ENCODE data around the gene TMEM185A. TPM values are rescaled to one million over a fixed set of nuclear protein-coding genes. Genes with fewer than 3 reads are reported as not detected.
A peak's percentile ranks its signal among the peaks of the same experiment; 100 is the strongest.
"Not testable (repeated sequence)": the region's sequence is repeated elsewhere in the genome, so short reads cannot be mapped to it uniquely, and the experiment has no call there.

TMEM185A gene
- total RNA-seq, 1 donor from 2014 or later = 15.5 TPM

- DNase-seq (ENCODE audit: extremely low spot score in 2 of 2); H3K9me3 ChIP-seq; intact Hi-C loops (cut with DNase I); H3K27ac ChIP-seq; H3K27me3 ChIP-seq; H3K36me3 ChIP-seq; H3K4me3 ChIP-seq; H3K4me1 ChIP-seq: not testable (repeated sequence)
These were observed 44.2 kb downstream of the TMEM185A start, which contains the start of gene MAGEA9B for GRCh38 chrX:149587359-149587758. Gene MAGEA9B, minus strand, starts transcription at chrX:149587459. Its CDS starts 4,280 bp downstream, at chrX:149583179.

GRCh38 chrX:149585631-149586030, 46.0 kb downstream of the TMEM185A start:
- intact Hi-C loops (cut with DNase I); H3K4me3 ChIP-seq; DNase-seq (ENCODE audit: extremely low spot score in 2 of 2); H3K27me3 ChIP-seq; H3K36me3 ChIP-seq; H3K27ac ChIP-seq; H3K4me1 ChIP-seq; H3K9me3 ChIP-seq: not testable (repeated sequence)

GRCh38 chrX:149573456-149573855, 58.1 kb downstream of the TMEM185A start:
- DNase-seq (ENCODE audit: extremely low spot score in 2 of 2); H3K36me3 ChIP-seq; H3K27me3 ChIP-seq; H3K27ac ChIP-seq; H3K4me1 ChIP-seq; intact Hi-C loops (cut with DNase I); H3K9me3 ChIP-seq; H3K4me3 ChIP-seq: not testable (repeated sequence)

- Histone ChIP-seq H3K9me3 (no peaks in the 10 kb centered on the region), H3K4me1 (no peaks in the 10 kb centered on the region), H3K36me3 (no peaks in the 10 kb centered on the region), H3K4me3 (no peak overlapping the region), H3K27me3 (no peaks in the 10 kb centered on the region), H3K27ac (no peak overlapping the region)
- no peak for DNase-seq (ENCODE audit: extremely low spot score in 2 of 2)
- TF ChIP-seq POLR2A (IDR thresholded peaks at IDR 0.05) = no peak
- no peak for TF ChIP-seq POLR2AphosphoS5 (IDR thresholded peaks at IDR 0.05; ENCODE audit: insufficient read depth in 1 of 2, low read depth in 1 of 2)
- no peak for TF ChIP-seq CTCF (IDR thresholded peaks at IDR 0.05)
- intact Hi-C loops (cut with DNase I) = no loop called here
These were observed 58.8 kb downstream of the TMEM185A start for GRCh38 chrX:149572743-149573142.

- no peak overlapping the region for H3K4me3 ChIP-seq
- H3K36me3 ChIP-seq = no peaks in the 10 kb centered on the region
- H3K9me3 ChIP-seq = no peaks in the 10 kb centered on the region
- H3K27ac ChIP-seq = no peak overlapping the region
- no peak for TF ChIP-seq POLR2AphosphoS5 (IDR thresholded peaks at IDR 0.05; ENCODE audit: insufficient read depth in 1 of 2, low read depth in 1 of 2)
- TF ChIP-seq CTCF (IDR thresholded peaks at IDR 0.05) = no peak
- TF ChIP-seq POLR2A (IDR thresholded peaks at IDR 0.05) = no peak
- intact Hi-C loops (cut with DNase I) = no loop called here
- no peaks in the 10 kb centered on the region for H3K4me1 ChIP-seq
- H3K27me3 ChIP-seq = no peaks in the 10 kb centered on the region
- DNase-seq (ENCODE audit: extremely low spot score in 2 of 2) = no peak
These were observed 59.8 kb downstream of the TMEM185A start for GRCh38 chrX:149571770-149572169.

GRCh38 chrX:149570668-149571067, 60.9 kb downstream of the TMEM185A start:
- H3K36me3 ChIP-seq = no peaks in the 10 kb centered on the region
- no peaks in the 10 kb centered on the region for H3K4me1 ChIP-seq
- H3K4me3 ChIP-seq = no peak overlapping the region
- no peaks in the 10 kb centered on the region for H3K9me3 ChIP-seq
- intact Hi-C loops (cut with DNase I) = no loop called here
- H3K27ac ChIP-seq = no peak overlapping the region
- no peaks in the 10 kb centered on the region for H3K27me3 ChIP-seq
- TF ChIP-seq POLR2A (IDR thresholded peaks at IDR 0.05) = no peak
- DNase-seq (ENCODE audit: extremely low spot score in 2 of 2) = no peak

DNA sequence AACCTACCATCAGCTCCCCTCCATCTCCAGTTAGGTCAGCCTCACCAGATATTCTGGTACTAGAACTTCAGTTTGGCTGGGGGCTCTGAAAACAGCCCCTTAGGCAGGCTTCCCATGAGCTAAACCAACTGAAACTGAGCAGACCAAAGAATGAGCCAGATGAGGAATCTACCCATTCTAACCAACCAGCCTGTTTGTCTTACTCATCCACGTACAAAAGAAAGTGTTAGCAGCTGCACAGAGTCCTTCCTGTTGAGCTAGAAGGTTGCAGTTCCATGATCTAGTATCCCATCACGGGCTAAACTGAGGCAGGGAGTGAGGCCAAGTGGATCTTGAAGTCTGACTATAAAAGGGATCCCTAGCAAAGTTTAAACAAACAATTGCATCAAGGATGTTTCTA, 61.8 kb downstream of the TMEM185A start:
- H3K27me3 ChIP-seq = no peaks in the 10 kb centered on the region
- intact Hi-C loops (cut with DNase I) = no loop called here
- no peaks in the 10 kb centered on the region for H3K36me3 ChIP-seq
- DNase-seq (ENCODE audit: extremely low spot score in 2 of 2) = peak in 1 of 2 donors; percentile 58
- TF ChIP-seq POLR2AphosphoS5 (IDR thresholded peaks at IDR 0.05; ENCODE audit: insufficient read depth in 1 of 2, low read depth in 1 of 2) (no peak), CTCF (IDR thresholded peaks at IDR 0.05) (no peak), POLR2A (IDR thresholded peaks at IDR 0.05) (no peak)
- H3K27ac ChIP-seq = no peak overlapping the region
- H3K9me3 ChIP-seq = no peaks in the 10 kb centered on the region
- no peak overlapping the region for H3K4me3 ChIP-seq
- H3K4me1 ChIP-seq = no peaks in the 10 kb centered on the region
